Thyroid gland (tissue), 4 donors: ENCODE data around the gene STAM2.

Experiments
- CTCF ChIP-seq, 6 experiments: fragments of 200-600 bp in 3 of 6; fragments of 450-650 bp in 3 of 6; sonication (generic) in 3 of 6; IDR thresholded peaks; one replicate each; pipeline ENCODE4 v1.5.1; 2016 to 2019; ENCODE audit warnings: antibody characterized with exemption in 6 of 6, mild to moderate bottlenecking in 2 of 6, inconsistent platforms in 1 of 6, moderate library complexity in 1 of 6
- POLR2A ChIP-seq, 2 donors: fragments of 450-650 bp; IDR thresholded peaks; one replicate each; pipeline ENCODE4 v1.6.1; 2017; ENCODE audit warnings: antibody characterized with exemption in 2 of 2, mild to moderate bottlenecking in 2 of 2, moderate library complexity in 1 of 2

- TF ChIP-seq CTCF (IDR thresholded peaks at IDR 0.05) (no peak), POLR2A (IDR thresholded peaks at IDR 0.05) (no peak)
Measured at GRCh38 chr2:152067823-152068222, 107.7 kb downstream of the STAM2 start.
